DMS53 treated with DMSO at 0.1 percent for 48 hours (cell line): ENCODE data around the gene SPTBN1.
"Not testable (repeated sequence)": the region's sequence is repeated elsewhere in the genome, so short reads cannot be mapped to it uniquely, and the experiment has no call there.

ENCODE experiments used
- DNase-seq: peaks from one replicate; lab custom pipeline; 2025; ENCODE audit not compliant: unreplicated experiment; lab: John Stamatoyannopoulos, UW

Gene SPTBN1

DNA sequence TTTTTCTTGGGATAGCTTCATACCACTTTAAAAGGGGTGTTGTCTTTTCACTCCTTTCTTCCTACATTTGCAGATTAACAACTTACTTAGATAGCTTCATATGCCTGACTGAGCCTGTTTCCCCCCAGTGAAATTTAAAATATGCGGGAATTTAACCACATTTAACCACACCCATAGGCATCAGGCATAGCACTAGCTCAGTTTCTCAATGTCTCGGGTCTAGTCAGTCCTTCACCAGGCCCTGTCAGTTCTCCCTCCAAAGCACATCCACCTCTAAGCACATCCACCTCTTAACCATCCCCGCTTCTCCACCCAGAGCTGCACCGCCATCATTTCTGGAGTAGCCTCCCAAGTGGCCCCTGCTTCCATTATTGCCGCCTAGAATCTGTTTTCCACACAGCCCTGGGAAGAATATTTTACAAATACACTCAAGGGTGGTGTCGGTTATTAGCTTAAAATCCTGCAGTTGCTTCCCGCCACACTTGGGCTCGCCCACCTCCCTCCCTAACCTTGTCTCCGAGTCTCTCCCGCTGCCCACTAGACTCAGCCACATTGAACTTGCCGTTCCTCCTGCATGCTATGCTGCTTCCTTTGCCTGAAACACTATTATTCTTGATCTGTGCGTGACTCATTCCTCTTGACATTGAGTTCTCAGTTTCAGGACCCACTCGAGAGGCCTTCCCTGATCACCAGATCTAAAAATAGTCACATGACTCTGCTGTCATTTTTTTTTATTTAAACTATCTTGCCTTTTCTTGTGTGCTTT, 68.3 kb downstream of the SPTBN1 start:
- peak; percentile 92 for DNase-seq

DNA sequence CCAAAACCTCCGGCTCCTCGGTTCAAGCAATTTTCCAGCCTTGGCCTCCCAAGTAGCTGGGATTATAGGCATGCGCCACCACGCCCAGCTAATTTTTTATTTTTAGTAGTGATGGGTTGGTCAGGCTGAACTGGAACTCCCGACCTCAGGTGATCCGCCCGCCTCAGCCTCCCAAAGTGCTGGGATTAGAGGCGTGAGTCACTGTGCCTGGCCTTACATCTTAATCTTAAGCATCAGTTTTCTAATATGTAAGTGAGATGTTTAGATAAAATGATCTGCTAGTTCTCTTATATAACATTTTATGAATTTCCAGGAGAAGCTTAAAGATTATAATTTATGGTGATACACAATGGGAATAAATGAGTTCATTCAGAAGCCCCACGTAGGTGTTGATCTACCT, 69.2 kb downstream of the SPTBN1 start:
- no peak for DNase-seq

DNA sequence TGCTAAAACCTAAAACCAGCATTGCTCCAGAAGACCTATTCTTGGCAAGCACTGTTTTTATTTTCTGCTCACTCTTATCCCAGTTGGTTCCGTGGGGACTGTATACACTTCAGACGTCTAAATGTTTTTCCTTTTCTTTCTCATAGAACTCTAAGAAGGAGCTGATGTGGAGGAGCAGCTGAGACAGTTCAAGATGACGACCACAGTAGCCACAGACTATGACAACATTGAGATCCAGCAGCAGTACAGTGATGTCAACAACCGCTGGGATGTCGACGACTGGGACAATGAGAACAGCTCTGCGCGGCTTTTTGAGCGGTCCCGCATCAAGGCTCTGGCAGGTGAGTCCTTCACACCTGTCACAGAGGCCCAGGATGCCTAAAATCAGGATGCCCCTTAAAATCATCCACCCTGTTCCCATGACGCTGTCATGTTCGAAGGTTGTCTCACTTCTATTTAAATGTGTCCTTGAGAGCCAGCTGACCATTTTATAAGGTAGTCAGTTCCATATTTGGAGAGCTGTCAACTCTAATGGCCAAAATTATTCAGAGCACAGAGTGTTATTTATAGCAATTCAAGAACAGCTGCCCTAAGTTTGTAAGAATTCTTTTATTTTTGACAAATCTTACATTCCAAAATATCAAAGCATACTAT, 70.2 kb downstream of the SPTBN1 start:
- DNase-seq, result no peak

DNA sequence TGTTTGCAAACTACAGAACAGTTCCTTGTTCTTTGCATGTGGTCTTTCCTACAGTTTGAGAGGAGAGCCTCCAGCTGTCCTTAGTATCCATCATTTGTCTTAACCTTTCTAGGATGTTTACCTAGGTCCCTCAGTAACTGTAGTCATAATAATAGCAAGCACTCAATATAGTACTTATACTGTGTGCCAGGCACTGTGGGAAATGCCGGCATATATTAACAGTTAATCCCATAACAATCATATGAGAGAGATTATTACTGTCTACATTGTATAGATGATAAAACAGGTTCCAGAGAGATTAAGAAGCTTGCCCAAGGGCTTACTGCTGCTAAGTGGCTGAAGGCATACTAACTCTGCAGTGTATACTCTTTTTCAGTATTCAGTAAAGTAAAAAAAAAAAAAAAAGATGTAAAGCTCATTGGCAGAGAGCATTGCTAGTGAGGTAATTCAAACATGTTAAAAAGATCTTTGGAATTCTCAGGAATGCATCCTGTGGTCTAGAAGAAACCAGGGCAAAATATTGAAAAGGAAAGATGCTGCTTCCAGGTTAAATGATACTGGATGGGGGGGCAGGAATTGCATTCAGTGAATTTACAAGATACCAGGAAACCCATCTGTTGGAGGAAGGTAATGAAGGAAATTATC, 72.3 kb downstream of the SPTBN1 start:
- DNase-seq, result no peak

DNA sequence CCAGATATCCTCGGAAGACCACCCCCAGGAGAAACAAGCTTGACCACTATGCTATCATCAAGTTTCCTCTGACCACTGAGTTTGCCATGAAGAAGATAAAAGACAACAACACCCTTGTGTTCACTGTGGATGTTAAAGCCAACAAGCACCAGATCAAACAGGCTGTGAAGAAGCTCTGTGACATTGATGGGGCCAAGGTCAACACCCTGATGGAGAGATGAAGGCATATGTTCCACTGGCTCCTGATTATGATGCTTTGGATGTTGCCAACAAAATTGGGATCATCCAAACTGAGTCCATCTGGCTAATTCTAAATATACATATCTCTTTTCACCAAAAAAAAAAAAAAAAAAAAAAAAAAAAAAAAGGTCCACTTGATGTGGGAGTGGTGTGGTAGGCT, 73.4 kb downstream of the SPTBN1 start:
- not testable (repeated sequence) for DNase-seq

DNA sequence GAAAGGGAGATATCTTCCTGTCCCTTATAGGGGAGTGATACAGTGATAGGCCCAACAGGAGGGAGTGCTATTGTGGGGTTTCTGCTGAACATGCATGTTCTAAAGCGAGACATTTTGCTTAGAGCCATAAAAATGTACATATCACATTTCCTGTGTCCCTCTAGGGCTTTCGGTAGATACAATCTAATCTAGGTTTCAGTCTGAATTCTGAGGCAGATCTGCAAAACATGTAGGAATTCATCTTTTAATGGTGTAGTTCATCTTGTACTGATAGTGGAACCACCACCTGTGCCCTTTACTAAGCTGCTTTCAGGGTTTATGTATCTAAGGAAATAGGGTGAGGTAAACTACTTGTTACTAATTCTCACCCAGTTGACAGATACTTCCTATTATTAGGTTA, 73.8 kb downstream of the SPTBN1 start:
- DNase-seq, result no peak

DNA sequence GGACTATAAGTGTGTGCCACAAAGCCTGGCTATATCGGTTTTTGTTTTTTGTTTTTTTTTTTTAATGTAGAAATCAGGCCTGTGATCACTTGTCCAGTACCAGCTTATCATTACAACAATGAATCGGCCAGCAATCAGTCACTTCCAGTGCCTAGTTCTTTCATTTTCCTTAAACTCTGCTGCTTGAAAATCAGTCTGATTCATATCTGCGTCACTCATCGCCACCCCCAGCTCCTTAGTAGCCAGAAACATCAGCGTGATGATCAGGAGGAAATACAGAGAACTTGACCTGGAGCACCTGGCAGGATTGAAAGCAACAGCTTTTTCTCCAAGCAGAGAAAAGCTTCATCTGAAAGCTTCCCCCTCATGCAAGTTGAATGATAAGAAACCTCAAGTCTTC, 75.4 kb downstream of the SPTBN1 start:
- no peak for DNase-seq

DNA sequence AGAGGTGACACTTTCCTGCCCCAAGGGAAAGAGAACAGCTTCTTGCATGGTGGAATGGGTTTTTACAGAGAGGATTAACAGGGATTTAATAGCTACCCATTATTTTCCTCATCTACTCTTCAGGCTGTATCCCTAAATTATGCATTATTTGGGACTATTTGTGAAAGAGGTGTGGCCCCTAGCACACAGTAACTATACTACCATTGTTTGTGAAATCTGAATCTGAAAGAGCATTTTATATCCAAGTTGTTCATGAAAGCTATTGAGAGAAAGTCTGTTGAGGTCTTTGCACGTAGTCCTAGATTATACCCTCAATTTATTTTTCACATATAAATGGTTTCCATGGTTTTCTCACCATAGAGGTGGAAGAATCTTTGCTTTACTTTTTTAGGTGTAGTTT, 78.1 kb downstream of the SPTBN1 start:
- DNase-seq, result no peak

DNA sequence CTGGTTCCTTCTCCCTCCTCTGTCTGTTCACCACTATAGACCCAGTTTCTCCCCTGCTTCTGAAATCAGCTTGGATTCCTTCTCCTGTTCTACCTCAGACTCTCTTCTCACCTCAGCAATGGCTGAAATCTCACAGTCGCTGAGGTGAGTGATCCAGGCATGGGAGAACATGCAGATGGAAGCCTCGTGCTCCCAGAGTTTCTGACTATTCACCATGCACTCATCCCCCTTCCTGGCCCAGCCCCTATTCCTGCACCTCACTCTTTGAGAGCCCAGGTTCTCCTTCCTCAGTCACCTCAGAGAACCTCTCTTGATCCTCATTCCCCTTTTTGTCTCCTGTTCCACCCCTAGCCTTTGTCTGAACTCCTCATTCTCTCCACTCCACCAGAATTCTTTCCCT, 78.5 kb downstream of the SPTBN1 start:
- no peak for DNase-seq

DNA sequence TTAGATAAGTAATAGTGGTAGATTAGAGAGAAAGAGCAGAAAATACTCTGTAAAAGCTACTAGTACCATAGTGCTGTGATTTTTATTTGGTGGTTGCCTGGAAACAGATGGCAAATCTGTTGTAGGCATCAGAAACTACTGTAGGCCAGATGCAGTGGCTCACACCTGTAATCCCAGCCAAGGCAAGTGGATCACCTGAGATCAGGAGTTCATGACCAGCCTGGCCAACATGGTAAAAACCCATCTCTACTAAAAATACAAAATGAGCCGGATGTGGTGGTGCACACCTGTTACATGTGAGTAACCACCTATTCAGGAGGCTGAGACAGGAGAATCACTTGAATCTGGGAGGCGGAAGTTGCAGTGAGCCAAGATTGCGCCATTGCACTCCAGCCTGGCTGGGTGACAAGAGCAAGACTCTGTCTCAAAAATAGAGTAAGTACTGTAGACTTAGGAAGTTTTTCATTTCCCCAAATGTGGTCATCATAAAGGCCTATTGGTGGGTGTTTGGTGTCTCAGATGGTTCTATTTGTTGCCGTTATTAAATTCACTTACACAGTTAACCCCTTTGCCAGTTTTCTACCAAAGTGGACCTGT, 79.6 kb downstream of the SPTBN1 start:
- DNase-seq, result no peak

DNA sequence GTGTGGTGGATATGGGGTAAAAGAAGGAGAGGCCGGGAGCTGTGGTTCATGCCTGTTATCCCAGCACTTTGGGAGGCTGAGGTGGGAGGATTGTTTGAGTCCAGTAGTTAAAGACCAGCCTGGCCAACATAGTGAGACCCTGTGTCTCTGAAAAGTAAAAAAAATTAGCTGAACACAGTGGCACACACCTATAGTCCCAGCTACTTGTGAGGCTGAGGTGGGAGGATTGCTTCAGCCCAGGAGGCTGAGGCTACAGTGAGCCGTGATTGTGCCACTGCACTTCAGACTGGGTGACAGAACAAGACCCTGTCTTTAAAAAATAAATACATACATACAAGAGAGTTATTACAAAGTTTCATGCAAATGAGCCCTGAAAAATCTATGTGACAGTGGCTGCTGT, 80.6 kb downstream of the SPTBN1 start:
- no peak for DNase-seq

DNA sequence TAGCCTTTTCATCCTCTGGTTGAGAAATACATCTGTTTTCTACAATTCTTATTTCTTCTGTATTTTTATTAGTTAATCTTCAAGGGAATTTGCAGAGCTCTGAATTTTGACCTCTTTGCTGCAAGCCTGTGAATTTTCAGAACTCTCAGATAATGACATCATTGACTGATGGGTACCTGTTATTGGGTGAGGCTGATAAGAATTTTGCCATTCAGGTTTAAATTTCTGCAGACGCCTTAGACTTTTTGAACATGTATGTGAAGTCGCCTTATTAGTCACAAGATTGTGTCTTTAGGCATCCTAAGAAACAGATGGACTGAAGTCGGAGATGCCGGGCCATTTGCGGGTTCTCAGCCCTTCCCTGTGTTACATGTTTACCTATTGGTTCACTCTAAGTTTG, 82.4 kb downstream of the SPTBN1 start:
- DNase-seq, result no peak

DNA sequence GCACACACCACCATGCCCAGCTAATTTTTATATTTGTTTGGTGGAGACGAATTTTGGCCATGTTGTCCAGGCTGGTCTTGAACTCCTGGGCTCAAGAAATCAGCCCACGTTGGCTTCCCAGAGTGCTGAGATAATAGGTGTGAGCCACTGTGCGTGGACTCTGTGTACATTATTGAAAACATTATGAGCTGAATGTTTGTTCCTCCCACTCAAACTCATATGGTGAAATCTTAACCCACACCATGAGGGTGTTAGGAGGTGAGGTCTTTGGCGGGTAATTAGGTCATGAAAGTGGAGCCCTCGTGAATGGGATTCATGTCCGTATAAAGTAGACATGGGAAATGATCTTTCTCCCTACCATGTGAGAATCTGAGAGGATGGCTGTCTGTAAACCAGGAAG, 83.6 kb downstream of the SPTBN1 start:
- DNase-seq, result no peak

DNA sequence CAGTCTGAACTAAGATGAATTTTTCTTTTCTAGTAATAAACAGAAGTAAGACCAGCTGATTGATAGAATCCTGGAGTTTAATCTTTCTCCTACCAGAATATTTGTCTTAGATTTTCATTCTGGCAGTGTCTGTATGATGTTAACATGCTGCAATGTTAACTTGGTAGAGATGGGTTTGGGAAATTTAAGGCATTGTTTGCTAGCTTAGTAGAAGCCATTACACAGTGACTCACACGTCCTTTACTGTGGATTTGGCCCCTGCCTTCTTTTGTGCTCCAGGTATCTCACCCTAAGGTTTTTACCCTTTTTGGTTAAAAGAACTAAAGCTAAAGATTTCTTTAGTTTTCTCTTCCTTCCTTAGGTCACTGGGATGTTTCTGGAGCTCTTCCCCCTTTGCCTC, 84.1 kb downstream of the SPTBN1 start:
- no peak for DNase-seq

DNA sequence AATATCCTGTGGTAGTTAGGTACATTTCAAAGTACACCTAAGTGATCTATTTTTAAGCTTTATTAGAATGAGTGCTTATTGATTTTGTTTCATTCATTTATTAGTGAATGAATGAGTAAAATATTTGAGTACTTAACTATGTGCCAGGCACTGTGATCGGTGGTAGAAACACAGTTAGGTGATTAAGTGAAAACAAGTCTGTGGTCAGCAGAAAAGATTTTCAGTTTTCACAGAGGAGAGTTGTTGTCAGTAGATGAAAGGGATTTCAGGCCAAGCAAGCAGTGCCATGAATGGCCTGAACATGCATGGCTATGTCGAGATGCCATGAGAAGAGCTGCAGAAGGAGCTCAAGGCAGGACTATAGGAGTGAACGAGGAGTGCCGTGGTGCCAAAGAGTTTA, 85.9 kb downstream of the SPTBN1 start:
- no peak for DNase-seq

DNA sequence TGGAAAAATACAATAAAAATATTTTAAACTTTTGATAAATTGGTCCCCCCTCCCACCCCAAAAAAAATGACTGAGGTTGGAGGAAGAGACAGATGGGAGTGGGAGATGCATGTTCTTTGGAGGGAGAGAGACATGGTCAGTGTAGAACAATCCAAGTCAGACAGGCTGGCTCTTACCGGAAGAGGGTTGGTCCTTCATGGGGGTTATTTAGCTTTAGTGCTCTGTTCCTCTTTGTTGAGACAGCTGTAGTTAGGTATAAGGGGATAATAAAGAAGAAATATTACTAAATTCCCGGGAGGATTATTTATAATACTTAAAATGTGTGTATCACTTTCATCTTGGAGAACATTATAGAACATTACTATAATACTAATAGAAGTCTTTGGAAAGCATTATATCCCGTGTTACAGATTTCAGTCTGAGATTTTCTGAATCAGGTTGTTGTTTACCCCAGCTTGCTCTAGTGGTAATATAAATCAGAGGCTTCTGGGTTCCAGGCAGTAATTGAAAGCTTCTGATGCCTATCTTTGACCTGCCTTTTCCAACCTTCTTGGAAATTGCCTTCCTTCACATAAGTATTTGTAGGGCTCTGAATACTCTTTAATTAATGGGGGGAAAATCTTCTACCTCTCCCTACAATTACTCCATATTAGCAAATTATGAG, 87.7 kb downstream of the SPTBN1 start:
- no peak for DNase-seq

DNA sequence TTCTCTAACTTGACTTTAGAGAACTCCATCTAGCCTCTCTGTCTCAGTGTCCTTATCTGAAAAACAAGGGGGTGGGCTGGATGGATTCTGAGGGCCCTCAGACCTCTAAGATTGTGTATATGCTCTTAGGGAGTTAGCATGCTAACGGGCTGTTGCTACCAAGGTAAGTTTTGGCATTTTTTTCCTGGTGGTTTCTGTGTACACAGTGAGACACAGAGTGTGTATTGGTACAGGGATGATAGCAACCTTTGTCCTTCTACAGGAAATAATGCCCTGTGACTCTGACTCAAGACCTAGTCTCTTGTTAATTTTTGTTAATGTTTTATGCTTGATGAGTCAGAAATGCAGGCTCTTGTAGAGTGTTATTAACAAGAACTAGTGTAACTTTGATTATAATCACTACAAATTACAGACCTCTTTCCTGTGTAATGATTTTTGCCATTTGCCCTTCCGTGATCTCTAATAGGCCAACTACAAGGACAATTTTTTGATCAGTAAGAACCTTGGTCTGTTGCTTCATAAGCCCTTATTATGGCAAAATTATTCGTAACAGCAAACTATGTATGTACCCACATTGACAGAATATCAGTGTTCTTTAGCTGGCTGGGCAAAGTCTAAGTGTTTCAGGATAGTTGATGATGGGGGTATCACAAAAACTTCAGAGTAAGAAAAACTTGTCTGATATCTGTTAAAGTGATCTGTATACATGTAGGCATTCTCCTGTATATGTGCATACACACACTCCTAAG, 89.7 kb downstream of the SPTBN1 start:
- peak; percentile 80 for DNase-seq

DNA sequence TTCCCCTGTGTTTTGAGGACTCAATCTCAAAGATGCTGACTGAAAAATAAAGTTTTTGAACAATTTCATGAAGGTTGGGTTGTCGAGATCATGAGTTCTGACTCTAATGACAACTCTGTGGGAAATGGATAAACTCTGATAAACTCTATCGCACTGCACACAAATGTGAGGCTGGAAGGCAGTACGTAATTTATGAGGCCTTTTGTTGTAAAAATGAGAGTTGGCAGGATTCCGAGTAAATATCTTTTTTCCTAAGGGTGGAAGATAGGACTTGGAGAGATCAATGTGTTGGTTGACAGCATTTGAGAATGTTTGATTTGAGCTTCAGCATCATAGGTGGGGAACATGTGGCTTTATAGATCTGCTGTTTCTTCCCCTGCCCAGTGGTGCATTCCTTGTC, 90.4 kb downstream of the SPTBN1 start:
- no peak for DNase-seq

DNA sequence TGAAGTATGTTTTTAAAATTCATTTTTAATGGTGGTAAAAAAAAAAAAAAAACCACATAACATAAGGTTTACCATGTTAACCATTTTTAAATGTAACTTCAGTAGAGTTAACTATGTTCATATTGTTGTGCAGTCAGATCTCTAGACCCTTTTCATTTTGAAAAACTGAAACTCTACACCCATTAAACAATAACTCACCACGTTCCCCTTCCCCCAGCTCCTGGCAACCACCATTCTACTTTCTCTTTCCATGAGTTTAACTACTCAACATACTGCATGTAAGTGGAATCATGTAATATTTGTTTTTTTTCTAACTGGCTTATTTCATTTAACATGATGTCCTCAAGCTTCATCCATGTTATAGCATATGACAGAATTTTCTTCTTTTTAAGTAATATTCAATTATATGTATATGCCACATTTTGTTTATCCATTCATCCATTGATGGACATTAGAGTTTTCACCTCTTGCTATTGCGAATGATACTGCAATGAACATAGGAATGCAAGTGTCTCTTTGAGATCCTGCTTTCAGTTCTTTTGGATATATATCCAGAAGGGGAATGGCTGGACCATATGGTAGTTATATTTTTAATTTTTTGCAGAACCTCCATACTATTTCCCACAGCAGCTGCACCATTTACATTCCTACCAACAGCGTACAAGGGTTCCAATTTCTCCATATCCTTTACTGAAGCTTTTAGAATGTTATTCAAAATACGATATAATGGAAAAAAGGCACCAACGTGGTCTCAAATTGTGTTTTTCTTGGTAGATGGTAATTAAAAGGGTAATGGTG, 91.0 kb downstream of the SPTBN1 start:
- no peak for DNase-seq

DNA sequence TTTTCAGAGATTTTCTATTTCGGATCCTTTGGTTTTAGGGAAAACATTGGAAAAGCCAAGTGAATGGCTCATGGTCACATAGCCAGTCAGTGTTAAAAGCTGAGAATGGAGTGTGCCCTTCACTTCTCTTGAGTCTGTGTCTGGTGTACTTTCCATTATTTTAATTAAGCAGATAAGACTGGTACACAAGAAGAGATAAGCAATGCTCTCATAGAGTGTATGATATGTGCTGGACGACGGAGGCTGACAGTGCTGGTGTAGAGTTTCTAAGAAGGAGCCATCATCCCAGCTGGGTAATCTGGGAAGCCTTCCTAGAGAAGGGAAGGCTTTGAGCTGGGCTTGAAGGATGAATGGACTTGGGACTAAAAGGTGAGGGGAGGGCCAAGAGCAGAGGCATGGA, 93.3 kb downstream of the SPTBN1 start:
- no peak for DNase-seq
